Measurements from ENCODE around the gene TRIOBP.
"Not testable (repeated sequence)": the region's sequence is repeated elsewhere in the genome, so short reads cannot be mapped to it uniquely, and the experiment has no call there.

Gene TRIOBP

GRCh38 chr22:37692627-37693285 lies 4.1 kb upstream of the TRIOBP start:
- DNase-seq: no peak
- WGBS (ENCODE audit: extremely low coverage, insufficient coverage, insufficient read length): no CpG with 5 or more reads among the region's 15 CpGs

DNA sequence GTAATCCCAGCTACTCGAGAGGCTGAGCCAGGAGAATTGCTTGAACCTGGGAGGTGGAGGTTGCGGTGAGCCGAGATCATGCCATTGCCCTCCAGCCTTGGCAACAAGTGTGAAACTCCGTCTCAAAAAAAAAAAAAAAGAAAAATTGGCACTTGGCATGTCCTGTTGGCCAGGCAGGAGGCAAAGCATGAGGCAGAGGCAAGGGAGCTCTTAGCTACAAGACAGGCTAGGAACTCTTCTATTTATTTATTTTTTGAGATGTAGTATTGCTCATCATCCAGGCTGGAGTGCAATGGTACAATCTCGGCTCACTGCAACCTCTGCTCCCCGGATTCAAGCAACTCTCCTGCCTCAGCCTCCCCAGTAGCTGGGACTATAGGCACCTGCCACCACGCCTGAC lies 2.7 kb upstream of the TRIOBP start:
- not testable (repeated sequence) for H2AK5ac ChIP-seq (ENCODE audit: low read length); H3K18ac ChIP-seq (ENCODE audit: low read length); H3K27ac ChIP-seq (ENCODE audit: low read depth, low read length); H3K23ac ChIP-seq (ENCODE audit: low read length); DNase-seq; H3K27me3 ChIP-seq (ENCODE audit: insufficient read depth, low read length); H3K9me3 ChIP-seq (ENCODE audit: insufficient read depth, low read depth, low read length); H3K4me1 ChIP-seq (ENCODE audit: control insufficient read depth in 1 of 2, insufficient read depth in 2 of 2, low read length in 2 of 2); H2BK5ac ChIP-seq (ENCODE audit: low read depth, low read length, poor library complexity); H3K9ac ChIP-seq (ENCODE audit: low read length); H3K14ac ChIP-seq (ENCODE audit: low read length); H3K79me1 ChIP-seq (ENCODE audit: low read length); H2BK120ac ChIP-seq (ENCODE audit: insufficient read depth, low read length, poor library complexity); H3K4ac ChIP-seq (ENCODE audit: low read depth, low read length); H3K4me3 ChIP-seq (ENCODE audit: low read depth, low read length); H2BK12ac ChIP-seq (ENCODE audit: low read length); H3K79me2 ChIP-seq (ENCODE audit: control insufficient read depth, insufficient read depth, low read length, poor library complexity); H4K12ac ChIP-seq (ENCODE audit: low read depth, low read length); H3K4me2 ChIP-seq (ENCODE audit: low read length); H4K91ac ChIP-seq (ENCODE audit: low read depth, low read length); H2AFZ ChIP-seq (ENCODE audit: insufficient read depth, low read length, poor library complexity); H4K8ac ChIP-seq (ENCODE audit: low read depth, low read length)
- peaks cover 27 to 31% of the 10 kb centered on the region in 2 experiments for H3K36me3 ChIP-seq (ENCODE audit: control insufficient read depth in 1 of 2, insufficient read depth in 2 of 2, low read length in 2 of 2)
- no CpG with 5 or more reads among the region's 7 CpGs for WGBS (ENCODE audit: extremely low coverage, insufficient coverage, insufficient read length)

More at GRCh38 chr22:37692627-37693285, 4.1 kb upstream of the TRIOBP start:
- H3K9me3 ChIP-seq (ENCODE audit: insufficient read depth, low read depth, low read length): no peaks in the 10 kb centered on the region
- H3K23ac ChIP-seq (ENCODE audit: low read length): no peak overlapping the region
- H2BK120ac ChIP-seq (ENCODE audit: insufficient read depth, low read length, poor library complexity): no peak overlapping the region
- peaks cover 39 to 43% of the 10 kb centered on the region in 2 experiments for H3K36me3 ChIP-seq (ENCODE audit: control insufficient read depth in 1 of 2, insufficient read depth in 2 of 2, low read length in 2 of 2)
- H4K91ac ChIP-seq (ENCODE audit: low read depth, low read length): no peak overlapping the region
- H3K4me2 ChIP-seq (ENCODE audit: low read length): no peak overlapping the region
- peaks cover 6 to 7% of the 10 kb centered on the region in 2 experiments for H3K4me1 ChIP-seq (ENCODE audit: control insufficient read depth in 1 of 2, insufficient read depth in 2 of 2, low read length in 2 of 2)
- no peaks in the 10 kb centered on the region for H3K79me2 ChIP-seq (ENCODE audit: control insufficient read depth, insufficient read depth, low read length, poor library complexity)
- H4K12ac ChIP-seq (ENCODE audit: low read depth, low read length): no peak overlapping the region
- H2AK5ac ChIP-seq (ENCODE audit: low read length): no peak overlapping the region
- no peak overlapping the region for H3K14ac ChIP-seq (ENCODE audit: low read length)
- H2BK5ac ChIP-seq (ENCODE audit: low read depth, low read length, poor library complexity): no peak overlapping the region
- no peak overlapping the region for H3K9ac ChIP-seq (ENCODE audit: low read length)
- H3K4ac ChIP-seq (ENCODE audit: low read depth, low read length): no peak overlapping the region
- no peaks in the 10 kb centered on the region for H3K27me3 ChIP-seq (ENCODE audit: insufficient read depth, low read length)
- H2BK12ac ChIP-seq (ENCODE audit: low read length): no peak overlapping the region
- H3K27ac ChIP-seq (ENCODE audit: low read depth, low read length): no peak overlapping the region
- no peak overlapping the region for H2AFZ ChIP-seq (ENCODE audit: insufficient read depth, low read length, poor library complexity)
- no peaks in the 10 kb centered on the region for H3K79me1 ChIP-seq (ENCODE audit: low read length)
- no peak overlapping the region for H3K4me3 ChIP-seq (ENCODE audit: low read depth, low read length)
- H3K18ac ChIP-seq (ENCODE audit: low read length): no peak overlapping the region
- no peak overlapping the region for H4K8ac ChIP-seq (ENCODE audit: low read depth, low read length)

- H4K91ac ChIP-seq (ENCODE audit: low read depth, low read length): not testable (repeated sequence)
Observed at GRCh38 chr22:37696260-37696656, 590 bp upstream of the TRIOBP start.

GRCh38 chr22:37697538-37697835 lies 639 bp downstream of the TRIOBP start:
- Histone ChIP-seq H2BK12ac (ENCODE audit: low read length) (no peak overlapping the region), H2BK5ac (ENCODE audit: low read depth, low read length, poor library complexity) (no peak overlapping the region), H2AFZ (ENCODE audit: insufficient read depth, low read length, poor library complexity) (peak overlapping the region; percentile 27), H3K4ac (ENCODE audit: low read depth, low read length) (no peak overlapping the region), H3K23ac (ENCODE audit: low read length) (no peak overlapping the region), H3K4me3 (ENCODE audit: low read depth, low read length) (no peak overlapping the region), H3K27ac (ENCODE audit: low read depth, low read length) (no peak overlapping the region), H4K12ac (ENCODE audit: low read depth, low read length) (peak overlapping the region; percentile 27), H3K27me3 (ENCODE audit: insufficient read depth, low read length) (no peaks in the 10 kb centered on the region), H3K9ac (ENCODE audit: low read length) (no peak overlapping the region), H3K14ac (ENCODE audit: low read length) (no peak overlapping the region), H3K36me3 (ENCODE audit: control insufficient read depth in 1 of 2, insufficient read depth in 2 of 2, low read length in 2 of 2) (peaks cover 6 to 9% of the 10 kb centered on the region in 2 experiments), H3K79me1 (ENCODE audit: low read length) (no peaks in the 10 kb centered on the region), H3K4me2 (ENCODE audit: low read length) (peak overlapping the region; percentile 63), H3K9me3 (ENCODE audit: insufficient read depth, low read depth, low read length) (no peaks in the 10 kb centered on the region), H3K4me1 (ENCODE audit: control insufficient read depth in 1 of 2, insufficient read depth in 2 of 2, low read length in 2 of 2) (peaks cover 6 to 7% of the 10 kb centered on the region in 2 experiments), H4K91ac (ENCODE audit: low read depth, low read length) (peak overlapping the region; percentile 8), H4K8ac (ENCODE audit: low read depth, low read length) (peak overlapping the region; percentile 51), H3K18ac (ENCODE audit: low read length) (no peak overlapping the region), H3K79me2 (ENCODE audit: control insufficient read depth, insufficient read depth, low read length, poor library complexity) (no peaks in the 10 kb centered on the region), H2AK5ac (ENCODE audit: low read length) (peak overlapping the region; percentile 12), H2BK120ac (ENCODE audit: insufficient read depth, low read length, poor library complexity) (no peak overlapping the region)
- no CpG with 5 or more reads among the region's 3 CpGs for WGBS (ENCODE audit: extremely low coverage, insufficient coverage, insufficient read length)
- DNase-seq: no peak

More at GRCh38 chr22:37696260-37696656, 590 bp upstream of the TRIOBP start:
- not testable (repeated sequence) for H3K27ac ChIP-seq (ENCODE audit: low read depth, low read length); H2BK120ac ChIP-seq (ENCODE audit: insufficient read depth, low read length, poor library complexity); H3K9ac ChIP-seq (ENCODE audit: low read length); H3K4me1 ChIP-seq (ENCODE audit: control insufficient read depth in 1 of 2, insufficient read depth in 2 of 2, low read length in 2 of 2); H2AFZ ChIP-seq (ENCODE audit: insufficient read depth, low read length, poor library complexity); H2BK5ac ChIP-seq (ENCODE audit: low read depth, low read length, poor library complexity); H4K8ac ChIP-seq (ENCODE audit: low read depth, low read length); H2BK12ac ChIP-seq (ENCODE audit: low read length); H3K79me2 ChIP-seq (ENCODE audit: control insufficient read depth, insufficient read depth, low read length, poor library complexity); H2AK5ac ChIP-seq (ENCODE audit: low read length); H3K27me3 ChIP-seq (ENCODE audit: insufficient read depth, low read length); H3K23ac ChIP-seq (ENCODE audit: low read length); H3K14ac ChIP-seq (ENCODE audit: low read length); H4K12ac ChIP-seq (ENCODE audit: low read depth, low read length); DNase-seq; H3K4me3 ChIP-seq (ENCODE audit: low read depth, low read length); H3K79me1 ChIP-seq (ENCODE audit: low read length); H3K4ac ChIP-seq (ENCODE audit: low read depth, low read length); H3K18ac ChIP-seq (ENCODE audit: low read length); H3K9me3 ChIP-seq (ENCODE audit: insufficient read depth, low read depth, low read length)
- peaks cover 15 to 20% of the 10 kb centered on the region in 2 experiments for H3K36me3 ChIP-seq (ENCODE audit: control insufficient read depth in 1 of 2, insufficient read depth in 2 of 2, low read length in 2 of 2)
- WGBS (ENCODE audit: extremely low coverage, insufficient coverage, insufficient read length): no CpG with 5 or more reads among the region's 13 CpGs
- peak overlapping the region; percentile 62 for H3K4me2 ChIP-seq (ENCODE audit: low read length)
